Measurements from ENCODE around the gene NAA25.
"Not testable (repeated sequence)": the region's sequence is repeated elsewhere in the genome, so short reads cannot be mapped to it uniquely, and the experiment has no call there.

DNA sequence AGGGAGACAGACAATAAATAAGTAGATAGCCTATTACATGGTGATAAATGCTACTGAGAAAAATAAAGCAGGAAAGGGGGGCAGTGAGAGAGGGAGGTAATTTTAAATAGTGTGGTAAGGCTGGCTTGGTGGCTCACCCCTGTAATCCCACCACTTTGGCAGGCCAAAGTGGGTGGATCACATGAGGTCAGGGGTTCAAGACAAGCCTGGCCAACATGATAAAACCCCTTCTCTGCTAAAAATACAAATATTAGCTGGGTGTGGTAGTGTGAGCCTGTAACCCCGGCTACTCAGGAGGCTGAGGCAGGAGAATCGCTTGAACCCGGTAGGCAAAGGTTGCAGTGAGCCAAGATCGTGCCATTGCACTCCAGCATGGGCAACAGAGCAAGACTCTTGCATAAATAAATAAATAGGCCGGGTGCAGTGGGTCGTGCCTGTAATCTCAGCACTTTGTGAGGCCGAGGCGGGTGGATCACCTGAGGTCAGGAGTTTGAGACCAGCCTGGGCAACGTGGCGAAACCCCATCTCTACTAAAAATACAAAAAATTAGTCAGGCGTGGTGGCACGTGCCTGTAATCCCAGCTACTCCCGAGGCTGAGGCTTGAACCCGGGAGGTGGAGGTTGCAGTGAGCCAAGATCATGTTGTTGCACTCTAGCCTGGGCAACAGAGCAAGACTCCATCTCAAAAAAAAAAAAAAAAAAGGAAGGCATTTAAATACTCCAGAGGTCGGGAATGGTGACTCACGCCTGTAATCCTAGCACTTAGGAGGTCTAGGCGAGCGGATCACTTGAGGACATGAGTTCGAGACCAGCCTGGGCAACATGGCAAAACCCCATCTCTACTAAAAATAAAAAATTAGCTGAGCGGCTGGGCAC is 2.4 kb upstream of the NAA25 start:
- not testable (repeated sequence) for TF ChIP-seq OSR1 (CRISPR knock-in tag; IDR thresholded peaks at IDR 0.05); ARNTL (CRISPR knock-in tag; IDR thresholded peaks at IDR 0.05; ENCODE audit: borderline replicate concordance, low read depth); ISL1 (CRISPR knock-in tag; IDR thresholded peaks at IDR 0.05); PPARA (CRISPR knock-in tag; IDR thresholded peaks at IDR 0.05; ENCODE audit: borderline replicate concordance); ZFP3 (CRISPR knock-in tag; IDR thresholded peaks at IDR 0.05); ZNF565 (CRISPR knock-in tag; conservative IDR thresholded peaks at IDR 0.05; ENCODE audit: low read depth); RARB (CRISPR knock-in tag; IDR thresholded peaks at IDR 0.05); TCF4 (CRISPR knock-in tag; IDR thresholded peaks at IDR 0.05; ENCODE audit: borderline replicate concordance); SNAI2 (CRISPR knock-in tag; IDR thresholded peaks at IDR 0.05); ESRRG (CRISPR knock-in tag; IDR thresholded peaks at IDR 0.05)
- TF ChIP-seq, protein P1, sequence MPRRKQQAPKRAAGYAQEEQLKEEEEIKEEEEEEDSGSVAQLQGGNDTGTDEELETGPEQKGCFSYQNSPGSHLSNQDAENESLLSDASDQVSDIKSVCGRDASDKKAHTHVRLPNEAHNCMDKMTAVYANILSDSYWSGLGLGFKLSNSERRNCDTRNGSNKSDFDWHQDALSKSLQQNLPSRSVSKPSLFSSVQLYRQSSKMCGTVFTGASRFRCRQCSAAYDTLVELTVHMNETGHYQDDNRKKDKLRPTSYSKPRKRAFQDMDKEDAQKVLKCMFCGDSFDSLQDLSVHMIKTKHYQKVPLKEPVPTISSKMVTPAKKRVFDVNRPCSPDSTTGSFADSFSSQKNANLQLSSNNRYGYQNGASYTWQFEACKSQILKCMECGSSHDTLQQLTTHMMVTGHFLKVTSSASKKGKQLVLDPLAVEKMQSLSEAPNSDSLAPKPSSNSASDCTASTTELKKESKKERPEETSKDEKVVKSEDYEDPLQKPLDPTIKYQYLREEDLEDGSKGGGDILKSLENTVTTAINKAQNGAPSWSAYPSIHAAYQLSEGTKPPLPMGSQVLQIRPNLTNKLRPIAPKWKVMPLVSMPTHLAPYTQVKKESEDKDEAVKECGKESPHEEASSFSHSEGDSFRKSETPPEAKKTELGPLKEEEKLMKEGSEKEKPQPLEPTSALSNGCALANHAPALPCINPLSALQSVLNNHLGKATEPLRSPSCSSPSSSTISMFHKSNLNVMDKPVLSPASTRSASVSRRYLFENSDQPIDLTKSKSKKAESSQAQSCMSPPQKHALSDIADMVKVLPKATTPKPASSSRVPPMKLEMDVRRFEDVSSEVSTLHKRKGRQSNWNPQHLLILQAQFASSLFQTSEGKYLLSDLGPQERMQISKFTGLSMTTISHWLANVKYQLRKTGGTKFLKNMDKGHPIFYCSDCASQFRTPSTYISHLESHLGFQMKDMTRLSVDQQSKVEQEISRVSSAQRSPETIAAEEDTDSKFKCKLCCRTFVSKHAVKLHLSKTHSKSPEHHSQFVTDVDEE (CRISPR knock-in tag; IDR thresholded peaks at IDR 0.05), result not testable (repeated sequence)
- TF ChIP-seq, protein P2, sequence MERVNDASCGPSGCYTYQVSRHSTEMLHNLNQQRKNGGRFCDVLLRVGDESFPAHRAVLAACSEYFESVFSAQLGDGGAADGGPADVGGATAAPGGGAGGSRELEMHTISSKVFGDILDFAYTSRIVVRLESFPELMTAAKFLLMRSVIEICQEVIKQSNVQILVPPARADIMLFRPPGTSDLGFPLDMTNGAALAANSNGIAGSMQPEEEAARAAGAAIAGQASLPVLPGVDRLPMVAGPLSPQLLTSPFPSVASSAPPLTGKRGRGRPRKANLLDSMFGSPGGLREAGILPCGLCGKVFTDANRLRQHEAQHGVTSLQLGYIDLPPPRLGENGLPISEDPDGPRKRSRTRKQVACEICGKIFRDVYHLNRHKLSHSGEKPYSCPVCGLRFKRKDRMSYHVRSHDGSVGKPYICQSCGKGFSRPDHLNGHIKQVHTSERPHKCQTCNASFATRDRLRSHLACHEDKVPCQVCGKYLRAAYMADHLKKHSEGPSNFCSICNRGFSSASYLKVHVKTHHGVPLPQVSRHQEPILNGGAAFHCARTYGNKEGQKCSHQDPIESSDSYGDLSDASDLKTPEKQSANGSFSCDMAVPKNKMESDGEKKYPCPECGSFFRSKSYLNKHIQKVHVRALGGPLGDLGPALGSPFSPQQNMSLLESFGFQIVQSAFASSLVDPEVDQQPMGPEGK (CRISPR knock-in tag; IDR thresholded peaks at IDR 0.05; ENCODE audit: borderline replicate concordance), result not testable (repeated sequence)
- TF ChIP-seq, protein P3, sequence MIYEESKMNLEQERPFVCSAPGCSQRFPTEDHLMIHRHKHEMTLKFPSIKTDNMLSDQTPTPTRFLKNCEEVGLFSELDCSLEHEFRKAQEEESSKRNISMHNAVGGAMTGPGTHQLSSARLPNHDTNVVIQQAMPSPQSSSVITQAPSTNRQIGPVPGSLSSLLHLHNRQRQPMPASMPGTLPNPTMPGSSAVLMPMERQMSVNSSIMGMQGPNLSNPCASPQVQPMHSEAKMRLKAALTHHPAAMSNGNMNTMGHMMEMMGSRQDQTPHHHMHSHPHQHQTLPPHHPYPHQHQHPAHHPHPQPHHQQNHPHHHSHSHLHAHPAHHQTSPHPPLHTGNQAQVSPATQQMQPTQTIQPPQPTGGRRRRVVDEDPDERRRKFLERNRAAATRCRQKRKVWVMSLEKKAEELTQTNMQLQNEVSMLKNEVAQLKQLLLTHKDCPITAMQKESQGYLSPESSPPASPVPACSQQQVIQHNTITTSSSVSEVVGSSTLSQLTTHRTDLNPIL (CRISPR knock-in tag; IDR thresholded peaks at IDR 0.05; ENCODE audit: low read depth), result not testable (repeated sequence)
